Pancreas (tissue), 10 donors: ENCODE data around the gene EPHB2. TPM values are rescaled to one million over a fixed set of nuclear protein-coding genes. Genes with fewer than 3 reads are reported as not detected.

ENCODE experiments used
- ATAC-seq, 4 donors: fragments of 200-7000 bp; cut with Tn5 transposase; one replicate each; pipeline versions ENCODE4 v1.8.0 to v1.9.1; 2020; ENCODE audit warnings: mild to moderate bottlenecking in 4 of 4, moderate library complexity in 4 of 4
- DNase-seq, 6 donors: peaks; one replicate each; pipeline ENCODE4 v3.0.0-alpha.2; 2020
- FAIRE-seq: peaks from 2 replicates; lab custom pipeline; 2012; peaks lifted over from hg19 to GRCh38; lab: Jason Lieb, UNC
- H3K27ac ChIP-seq, 4 donors: fragments of 200-600 bp; sonication (generic); 1 replicate in 3 of 4; 2 replicates in 1 of 4; pipeline versions ENCODE4 v1.5.0 to v1.8.0; 2020
- H3K27me3 ChIP-seq, 4 donors: fragments of 200-600 bp; one replicate each; pipeline ENCODE4 v1.8.0; 2021
- H3K36me3 ChIP-seq, 3 donors: fragments of 200-600 bp; sonication (generic) in 1 of 3; one replicate each; pipeline versions ENCODE4 v1.5.0 to v1.8.0; 2020 to 2021
- H3K4me1 ChIP-seq, 3 donors: fragments of 200-600 bp; one replicate each; pipeline ENCODE4 v1.8.0; 2021
- H3K4me3 ChIP-seq, 4 donors: fragments of 200-600 bp; sonication (generic) in 2 of 4; one replicate each; pipeline versions ENCODE4 v1.5.0 to v1.8.0; 2020 to 2021
- H3K9me3 ChIP-seq, 4 donors: fragments of 200-600 bp; one replicate each; pipeline ENCODE4 v1.8.0; 2021
- CTCF ChIP-seq, 4 donors: fragments of 200-600 bp; sonication (generic) in 3 of 4; IDR thresholded peaks; one replicate each; pipeline versions ENCODE4 v1.5.0 to v1.8.0; 2021; ENCODE audit warnings: antibody characterized with exemption in 4 of 4
- WGBS, 2 donors: extraction: QIAGEN DNeasy Blood & Tissue Kit; methylation state at CpG; one replicate each; pipeline ENCODE4 v1.1.7; 2013; 5-methylcytosine and 5-hydroxymethylcytosine counted together
- intact Hi-C, 3 donors: fragments of 100-400 bp; cut with DNase I; formaldehyde crosslinking; loops; one replicate each; pipeline versions ENCODE4 v1.11.1 to v1.14.2; 2022
- polyA plus RNA-seq, 2 donors: library from polyadenylated mRNA; stranded (reverse); fragments of 200-250 nt; gene quantifications; one replicate each; pipeline ENCODE4 v1.2.3, GENCODE V29; 2013
- total RNA-seq, 6 donors: library from RNA; stranded (reverse); fragmentation: NEBNext Ultra II Directional in 4 of 6; extraction: Animal tissue kit (Norgen Biotek cat#: 25700) in 4 of 6; gene quantifications; one replicate each; pipeline versions ENCODE4 v1.2.1 to v1.2.4, GENCODE V29; 2021 to 2023
- donor health status: healthy with polysubstance abuse.
- donor health status: DM: no; HTN: no; CAD: no; lungs with moderate emphysema.
- donor health status: DM: no; HTN: no; CAD: no.
- donor health status: control.
- donor health status: control.
- donor health status: Bipolar disorder and iron deficiency.
- donor health status: DM: yes; HTN: yes; CAD: no.
- donor health status: DM: no; HTN: no; CAD: no.
- donor health status: DM: no; HTN: no; CAD: no.
- donor health status: DM: yes; HTN: yes; CAD: no.

The EPHB2 gene
- total and polyA plus RNA-seq, 8 donors, result 1.3 to 10.0 (median 4.4) TPM

GRCh38 chr1:22903113-22903512, 192.5 kb downstream of the EPHB2 start:
- DNase-seq, result no peak
- no peak for TF ChIP-seq CTCF (IDR thresholded peaks at IDR 0.05)
- Histone ChIP-seq H3K27me3 (no peaks in the 10 kb centered on the region), H3K4me3 (no peak overlapping the region), H3K36me3 (no peaks in the 10 kb centered on the region), H3K27ac (no peak overlapping the region), H3K9me3 (no peaks in the 10 kb centered on the region), H3K4me1 (no peaks in the 10 kb centered on the region)
- intact Hi-C loops, result no loop called here
- WGBS, 2 donors, result 90% methylated on average over 3 of the region's 3 CpGs
- FAIRE-seq, result no peak
- no peak for ATAC-seq

- DNase-seq (no peak), FAIRE-seq (no peak), ATAC-seq (no peak)
- intact Hi-C loops, result no loop called here
- Histone ChIP-seq H3K27me3 (no peaks in the 10 kb centered on the region), H3K4me3 (no peak overlapping the region), H3K9me3 (no peaks in the 10 kb centered on the region), H3K4me1 (no peaks in the 10 kb centered on the region), H3K27ac (no peak overlapping the region), H3K36me3 (no peaks in the 10 kb centered on the region)
- TF ChIP-seq CTCF (IDR thresholded peaks at IDR 0.05), result no peak
- WGBS, 2 donors, result 73 to 81% methylated on average over 2 of the region's 2 CpGs
Measured at GRCh38 chr1:22906968-22907367, 196.3 kb downstream of the EPHB2 start.

- DNase-seq (no peak), ATAC-seq (no peak), FAIRE-seq (no peak)
- H3K36me3 ChIP-seq, result no peaks in the 10 kb centered on the region
- H3K27ac ChIP-seq, result no peak overlapping the region
- H3K27me3 ChIP-seq, result no peaks in the 10 kb centered on the region
- intact Hi-C loops, result no loop called here
- H3K9me3 ChIP-seq, result no peaks in the 10 kb centered on the region
- no peak for TF ChIP-seq CTCF (IDR thresholded peaks at IDR 0.05)
- H3K4me1 ChIP-seq, result no peaks in the 10 kb centered on the region
- WGBS, 2 donors, result 91 to 100% methylated on average over 3 of the region's 3 CpGs
- H3K4me3 ChIP-seq, result no peak overlapping the region
Measured at GRCh38 chr1:22907528-22907927, 196.9 kb downstream of the EPHB2 start.

GRCh38 chr1:22908880-22909426, 198.3 kb downstream of the EPHB2 start:
- Histone ChIP-seq H3K4me1 (no peaks in the 10 kb centered on the region), H3K9me3 (no peaks in the 10 kb centered on the region), H3K27me3 (no peaks in the 10 kb centered on the region), H3K36me3 (no peaks in the 10 kb centered on the region), H3K4me3 (no peak overlapping the region), H3K27ac (no peak overlapping the region)
- intact Hi-C loops, result no loop called here
- 93 to 96% methylated on average over 11 of the region's 11 CpGs for WGBS, 2 donors
- no peak for FAIRE-seq
- no peak for TF ChIP-seq CTCF (IDR thresholded peaks at IDR 0.05)
- ATAC-seq, result no peak
- no peak for DNase-seq

- H3K27ac ChIP-seq, result no peak overlapping the region
- H3K9me3 ChIP-seq, result no peaks in the 10 kb centered on the region
- no peak overlapping the region for H3K4me3 ChIP-seq
- H3K4me1 ChIP-seq, result no peaks in the 10 kb centered on the region
- intact Hi-C loops, result no loop called here
- no peak for FAIRE-seq
- ATAC-seq, result no peak
- 92 to 96% methylated on average over 12 to 13 of the region's 13 CpGs for WGBS, 2 donors
- no peaks in the 10 kb centered on the region for H3K36me3 ChIP-seq
- TF ChIP-seq CTCF (IDR thresholded peaks at IDR 0.05), result no peak
- H3K27me3 ChIP-seq, result no peaks in the 10 kb centered on the region
- DNase-seq, result no peak
Measured at GRCh38 chr1:22910286-22910685, 199.6 kb downstream of the EPHB2 start.
